ENCODE measurements around the gene DACH2. TPM values are rescaled to one million over a fixed set of nuclear protein-coding genes. Genes with fewer than 3 reads are reported as not detected.

DACH2 gene
- total and polyA plus RNA-seq, 2 of the 4 experiments (the other 2 are of a cell fraction): 2.8 to 3.8 TPM

- Histone ChIP-seq H3K27ac (ENCODE audit: insufficient read depth, low read length) (no peak overlapping the region), H3K9me3 (ENCODE audit: control insufficient read depth, insufficient read depth, low read length) (no peaks in the 10 kb centered on the region), H3K4me2 (ENCODE audit: low read depth, low read length) (no peak overlapping the region), H3K79me1 (ENCODE audit: low read depth in 1 of 2, low read length in 2 of 2) (no peaks in the 10 kb centered on the region), H2AK5ac (ENCODE audit: low read depth, low read length) (no peak overlapping the region), H3K23ac (ENCODE audit: low read depth, low read length) (no peak overlapping the region), H4K5ac (ENCODE audit: low read depth, low read length) (no peak overlapping the region), H3K27me3 (ENCODE audit: control insufficient read depth, insufficient read depth, low read length) (peaks cover 2% of the 10 kb centered on the region; the same call in 1 of the 2 replicates), H4K20me1 (ENCODE audit: insufficient read depth, low read length) (no peaks in the 10 kb centered on the region), H4K8ac (ENCODE audit: low read depth in 2 of 2, low read length in 2 of 2) (no peak overlapping the region), H3K9ac (ENCODE audit: low read depth, low read length) (no peak overlapping the region), H3K4ac (ENCODE audit: low read depth, low read length) (no peak overlapping the region), H3K4me1 (ENCODE audit: control insufficient read depth, insufficient read depth, low read length) (no peaks in the 10 kb centered on the region), H2BK120ac (ENCODE audit: low read depth, low read length) (no peak overlapping the region), H3K4me3 (ENCODE audit: insufficient read depth, low read depth, low read length) (no peak overlapping the region), H2BK5ac (ENCODE audit: low read depth, low read length, poor library complexity, severe bottlenecking) (no peak overlapping the region), H2BK15ac (ENCODE audit: low read depth, low read length) (no peak overlapping the region), H3K18ac (ENCODE audit: low read depth, low read length) (no peak overlapping the region), H3K36me3 (ENCODE audit: control insufficient read depth, insufficient read depth, low read length) (no peaks in the 10 kb centered on the region), H2BK20ac (ENCODE audit: low read depth, low read length) (no peak overlapping the region), H3K9me1 (ENCODE audit: insufficient read depth, low read length) (no peaks in the 10 kb centered on the region), H3K56ac (ENCODE audit: extremely low read depth, insufficient read depth, low read length) (no peak overlapping the region), H2AFZ (replicated peaks; ENCODE audit: low read length, poor library complexity) (no peak overlapping the region), H3K14ac (replicated peaks; ENCODE audit: low read depth, low read length) (no peak overlapping the region), H2AK9ac (replicated peaks; ENCODE audit: low read depth, low read length, poor library complexity) (no peak overlapping the region), H4K91ac (ENCODE audit: insufficient read depth, low read depth, low read length) (no peak overlapping the region)
- WGBS, 2 experiments (ENCODE audit: extremely low coverage in 2 of 2, insufficient read length in 1 of 2): no CpG with 5 or more reads among the region's 1 CpG
- ChIA-PET POLR2A (ENCODE audit: unreplicated experiment) (no interaction called here), CTCF (no interaction called here)
- no peak for ATAC-seq (ENCODE audit: low read depth)
- dilution Hi-C loops (cut with HindIII; ENCODE audit: low sequenced_read_pairs, unreplicated experiment) (no loop called here), in situ Hi-C loops (cut with MboI; ENCODE audit: low sequenced_read_pairs) (no loop called here), intact Hi-C loops (cut with micrococcal nuclease) (no loop called here)
- TF ChIP-seq CEBPB (IDR thresholded peaks at IDR 0.05; ENCODE audit: low read depth, low read length) (no peak), MAZ (IDR thresholded peaks at IDR 0.05; ENCODE audit: borderline replicate concordance, low read depth, low read length) (no peak), ELK1 (IDR thresholded peaks at IDR 0.05; ENCODE audit: borderline replicate concordance, low read depth, low read length) (no peak), MXI1 (IDR thresholded peaks at IDR 0.05; ENCODE audit: borderline replicate concordance, low read depth, low read length) (no peak), NFE2L2 (IDR thresholded peaks at IDR 0.05; ENCODE audit: low read depth, low read length) (no peak), CTCF (conservative IDR thresholded peaks at IDR 0.05; ENCODE audit: low read depth, low read length) (no peak), FOS (IDR thresholded peaks at IDR 0.05; ENCODE audit: low read depth, low read length) (no peak), SMC3 (IDR thresholded peaks at IDR 0.05; ENCODE audit: low read depth, low read length) (no peak), RFX5 (IDR thresholded peaks at IDR 0.05; ENCODE audit: low read depth, low read length) (no peak), CHD1 (IDR thresholded peaks at IDR 0.05; ENCODE audit: low read depth, low read length) (no peak), USF2 (IDR thresholded peaks at IDR 0.05; ENCODE audit: low read depth, low read length) (no peak), RCOR1 (IDR thresholded peaks at IDR 0.05; ENCODE audit: insufficient replicate concordance, low read length) (no peak), BHLHE40 (IDR thresholded peaks at IDR 0.05; ENCODE audit: low read depth, low read length) (no peak)
- no TSS peak for BruUV-seq (replicated peaks)
- no peak for DNase-seq
Observed at GRCh38 chrX:86141786-86142185, 6.5 kb upstream of the DACH2 start.

Data from IMR-90 (cell line).